ENCODE data around the gene DPY30. TPM values are rescaled to one million over a fixed set of nuclear protein-coding genes. Genes with fewer than 3 reads are reported as not detected.

DPY30 gene
- polyA plus RNA-seq, 4 donors: 84.8 to 125 (median 108) TPM

- DNase-seq (no peak), FAIRE-seq (no peak)
- H3K36me3 ChIP-seq (ENCODE audit: control insufficient read depth in 3 of 3, insufficient read depth in 2 of 3, low read depth in 1 of 3, low read length in 3 of 3): peaks cover 0 to 5% (median 0%) of the 10 kb centered on the region in 3 donors
- peaks cover 0 to 7% (median 0%) of the 10 kb centered on the region in 3 donors for H3K4me1 ChIP-seq (ENCODE audit: control insufficient read depth in 3 of 3, insufficient read depth in 2 of 3, low read depth in 1 of 3, low read length in 2 of 3)
- no peak overlapping the region for H3K4me3 ChIP-seq (ENCODE audit: low read depth in 1 of 3, low read length in 3 of 3)
- 69 to 86% (median 82%) methylated on average over 3 of the region's 3 CpGs for WGBS, 3 donors
- no peaks in the 10 kb centered on the region for H3K9me3 ChIP-seq (ENCODE audit: control insufficient read depth in 2 of 2, insufficient read depth in 1 of 2, low read depth in 1 of 2, low read length in 1 of 2)
- H3K27ac ChIP-seq (ENCODE audit: low read depth in 1 of 3, low read length in 2 of 3): no peak overlapping the region
- H3K27me3 ChIP-seq (ENCODE audit: control insufficient read depth in 3 of 3, insufficient read depth in 3 of 3, low read length in 3 of 3): no peaks in the 10 kb centered on the region
Measured at GRCh38 chr2:31979018-31979417, 60.6 kb downstream of the DPY30 start.

GRCh38 chr2:31978436-31978835 is 61.2 kb downstream of the DPY30 start:
- whole genome bisulfite sequencing, 3 donors: 95 to 99% (median 99%) methylated on average over 6 of the region's 6 CpGs
- Histone ChIP-seq H3K36me3 (ENCODE audit: control insufficient read depth in 3 of 3, insufficient read depth in 2 of 3, low read depth in 1 of 3, low read length in 3 of 3) (peaks cover 0 to 5% (median 0%) of the 10 kb centered on the region in 3 donors), H3K4me3 (ENCODE audit: low read depth in 1 of 3, low read length in 3 of 3) (no peak overlapping the region), H3K4me1 (ENCODE audit: control insufficient read depth in 3 of 3, insufficient read depth in 2 of 3, low read depth in 1 of 3, low read length in 2 of 3) (peaks cover 0 to 7% (median 0%) of the 10 kb centered on the region in 3 donors), H3K9me3 (ENCODE audit: control insufficient read depth in 2 of 2, insufficient read depth in 1 of 2, low read depth in 1 of 2, low read length in 1 of 2) (no peaks in the 10 kb centered on the region), H3K27me3 (ENCODE audit: control insufficient read depth in 3 of 3, insufficient read depth in 3 of 3, low read length in 3 of 3) (no peaks in the 10 kb centered on the region), H3K27ac (ENCODE audit: low read depth in 1 of 3, low read length in 2 of 3) (no peak overlapping the region)
- DNase-seq (no peak), FAIRE-seq (no peak)

Other genes starting within 250 kb of the DPY30 start
- gene MEMO1, start 28.8 kb downstream of the DPY30 start, polyA plus RNA-seq: 10 to 100 TPM; 30.3 to 33.4 (median 33.0) TPM
- gene SPAST, start 23.8 kb upstream of the DPY30 start, polyA plus RNA-seq: 10 to 100 TPM in 1 of 4 donors, 1 to 10 TPM in 3; 5.8 to 28.7 (median 6.9) TPM
- 10 to 100 TPM in 2 of 4 donors, 1 to 10 TPM in 2; 2.2 to 22.4 (median 6.8) TPM for gene SLC30A6, start 126.1 kb upstream of the DPY30 start, polyA plus RNA-seq
- gene NLRC4, start 225.1 kb upstream of the DPY30 start, polyA plus RNA-seq: 1 to 10 TPM in 2 of 4 donors, under 1 TPM in 2; 0.22 to 1.1 (median 0.89) TPM
- gene YIPF4, start 238.1 kb upstream of the DPY30 start, polyA plus RNA-seq: 10 to 100 TPM; 10.3 to 39.5 (median 13.3) TPM